Activated T-cell treated with anti-CD3 and anti-CD28 coated beads, Interleukin-2, amount 50 U/mL, for 4 hours (primary cell): ENCODE measurements around the gene MDK. TPM values are rescaled to one million over a fixed set of nuclear protein-coding genes. Genes with fewer than 3 reads are reported as not detected.

ENCODE experiments used
- ATAC-seq, 2 donors: fragments of 200-7000 bp; cut with Tn5 transposase; one replicate each; pipeline ENCODE4 v1.10.0; 2021
- DNase-seq: peaks from one replicate; pipeline ENCODE4 v3.0.0-alpha.2; 2020
- H3K27me3 Mint-ChIP-seq: one replicate; pipeline ENCODE4 v1.8.0; 2021; ENCODE audit warnings: low read depth, mixed read lengths
- H3K36me3 Mint-ChIP-seq: one replicate; pipeline ENCODE4 v1.8.0; 2022; ENCODE audit warnings: mixed read lengths; ENCODE audit not compliant: insufficient read depth
- H3K4me1 Mint-ChIP-seq: one replicate; pipeline ENCODE4 v1.8.0; 2021; ENCODE audit warnings: low read depth, mixed read lengths
- H3K4me3 Mint-ChIP-seq: one replicate; pipeline ENCODE4 v1.8.0; 2021; ENCODE audit warnings: mild to moderate bottlenecking, moderate library complexity, mixed read lengths
- H3K9me3 Mint-ChIP-seq: one replicate; pipeline ENCODE4 v1.8.0; 2021; ENCODE audit warnings: mixed read lengths
- total RNA-seq, 3 donors: library from RNA; stranded (reverse); gene quantifications; one replicate each; pipeline ENCODE4 v1.2.1, GENCODE V29; 2021

Gene MDK, protein sequence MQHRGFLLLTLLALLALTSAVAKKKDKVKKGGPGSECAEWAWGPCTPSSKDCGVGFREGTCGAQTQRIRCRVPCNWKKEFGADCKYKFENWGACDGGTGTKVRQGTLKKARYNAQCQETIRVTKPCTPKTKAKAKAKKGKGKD
- total RNA-seq = 1 to 10 TPM; 2.1 to 3.0 (median 2.9) TPM

GRCh38 chr11:46381048-46381818 lies at the start of gene MDK:
MDK (plus strand) TSS chr11:46381669; CDS start chr11:46382058, 389 bp downstream.
- no peaks in the 10 kb centered on the region for H3K9me3 Mint-ChIP-seq
- H3K4me1 Mint-ChIP-seq = peaks cover 7% of the 10 kb centered on the region
- DNase-seq = no peak
- H3K27me3 Mint-ChIP-seq = peaks cover 31% of the 10 kb centered on the region
- peaks cover 13% of the 10 kb centered on the region for H3K36me3 Mint-ChIP-seq
- peak within 1 kb of the TSS; percentile 75 for H3K4me3 Mint-ChIP-seq
- ATAC-seq = peak; percentile 8 to 18

GRCh38 chr11:46332093-46332567 lies 49.3 kb upstream of the MDK start:
- Mint-ChIP-seq H3K4me1 (peaks cover 62% of the 10 kb centered on the region), H3K4me3 (peak overlapping the region; percentile 77), H3K36me3 (no peaks in the 10 kb centered on the region), H3K27me3 (peaks cover 3% of the 10 kb centered on the region), H3K9me3 (no peaks in the 10 kb centered on the region)
- DNase-seq = no peak
- no peak for ATAC-seq

DNA sequence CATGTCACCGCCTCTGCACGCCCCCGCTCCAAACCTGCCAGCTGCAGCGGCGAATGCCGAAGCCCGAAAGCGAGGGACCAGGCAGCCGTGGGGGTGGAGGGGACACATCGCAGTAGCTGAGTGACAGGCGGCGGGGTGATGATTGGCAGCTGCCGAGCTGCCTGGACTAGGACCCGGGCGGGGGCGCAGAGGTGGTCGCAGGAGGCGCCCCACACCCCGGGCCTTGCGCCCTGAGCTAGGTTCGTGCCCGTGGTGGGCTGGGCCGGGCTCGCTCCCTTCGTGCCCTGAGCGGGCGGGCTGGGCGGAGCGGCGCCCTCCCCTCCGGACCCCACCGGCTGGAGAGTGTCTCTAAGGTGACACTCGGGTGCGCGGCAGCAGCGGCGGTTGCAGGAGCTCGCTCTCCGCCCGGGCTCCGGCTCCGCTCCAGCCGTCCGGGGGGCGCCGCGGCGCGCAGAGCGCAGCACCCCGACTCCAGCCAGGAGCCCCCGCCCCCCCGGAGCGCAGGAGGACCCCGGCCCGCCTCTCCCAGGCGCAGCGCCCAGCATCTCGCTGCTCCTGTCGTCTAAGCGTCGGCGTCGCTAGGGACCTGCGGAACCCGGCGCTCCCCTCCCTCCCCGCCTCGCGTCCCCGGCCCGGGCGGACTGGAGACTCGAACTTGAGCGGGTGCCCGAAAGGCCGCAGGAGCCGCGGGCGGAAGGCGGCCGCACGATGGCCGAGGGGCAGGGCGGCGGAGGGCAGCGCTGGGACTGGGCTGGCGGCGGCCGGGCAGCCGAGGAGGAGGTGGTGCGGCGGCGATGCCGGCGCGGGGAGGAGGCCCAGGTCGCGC lies 48.7 kb upstream of the MDK start:
- Mint-ChIP-seq H3K27me3 (peaks cover 3% of the 10 kb centered on the region), H3K4me3 (peak overlapping the region; percentile 77), H3K9me3 (no peaks in the 10 kb centered on the region), H3K4me1 (peaks cover 66% of the 10 kb centered on the region), H3K36me3 (no peaks in the 10 kb centered on the region)
- DNase-seq (peak; percentile 67), ATAC-seq (peak; percentile 45 to 51)

DNA sequence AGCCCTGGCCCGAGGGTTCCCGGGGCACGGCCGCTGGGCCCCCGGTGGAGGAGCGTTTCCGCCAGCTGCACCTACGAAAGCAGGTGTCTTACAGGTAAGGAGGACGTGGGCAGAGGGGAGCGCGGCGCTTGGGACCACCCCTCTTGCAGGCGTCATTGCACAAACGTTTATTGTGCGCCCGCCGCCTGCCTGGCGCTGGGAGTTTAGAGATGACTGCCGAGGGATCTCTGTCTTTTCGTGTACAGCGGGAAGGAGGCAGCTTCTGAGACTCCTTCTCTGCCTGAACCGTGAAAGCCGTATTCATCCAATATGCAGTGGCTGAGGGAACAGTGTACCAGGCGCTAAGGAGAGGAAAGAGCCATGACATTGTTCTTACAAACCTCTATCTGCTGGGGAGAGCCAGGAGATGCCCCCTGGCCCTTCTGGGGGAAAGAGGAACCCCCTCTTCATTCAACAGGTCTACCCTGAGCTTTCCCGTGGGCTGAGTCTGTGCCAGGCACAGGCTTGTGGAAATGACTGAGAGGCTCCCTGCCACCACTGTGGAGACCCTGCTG lies 48.0 kb upstream of the MDK start:
- ATAC-seq (peak; percentile 10 to 13), DNase-seq (no peak)
- H3K4me1 Mint-ChIP-seq = peaks cover 69% of the 10 kb centered on the region
- H3K36me3 Mint-ChIP-seq = no peaks in the 10 kb centered on the region
- H3K4me3 Mint-ChIP-seq = peak overlapping the region; percentile 77
- peaks cover 3% of the 10 kb centered on the region for H3K27me3 Mint-ChIP-seq
- H3K9me3 Mint-ChIP-seq = no peaks in the 10 kb centered on the region

GRCh38 chr11:46334211-46334610 lies 47.3 kb upstream of the MDK start:
- no peak for DNase-seq
- H3K4me1 Mint-ChIP-seq = peaks cover 76% of the 10 kb centered on the region
- H3K27me3 Mint-ChIP-seq = peaks cover 3% of the 10 kb centered on the region
- no peaks in the 10 kb centered on the region for H3K9me3 Mint-ChIP-seq
- no peaks in the 10 kb centered on the region for H3K36me3 Mint-ChIP-seq
- ATAC-seq = no peak
- peak overlapping the region; percentile 77 for H3K4me3 Mint-ChIP-seq

DNA sequence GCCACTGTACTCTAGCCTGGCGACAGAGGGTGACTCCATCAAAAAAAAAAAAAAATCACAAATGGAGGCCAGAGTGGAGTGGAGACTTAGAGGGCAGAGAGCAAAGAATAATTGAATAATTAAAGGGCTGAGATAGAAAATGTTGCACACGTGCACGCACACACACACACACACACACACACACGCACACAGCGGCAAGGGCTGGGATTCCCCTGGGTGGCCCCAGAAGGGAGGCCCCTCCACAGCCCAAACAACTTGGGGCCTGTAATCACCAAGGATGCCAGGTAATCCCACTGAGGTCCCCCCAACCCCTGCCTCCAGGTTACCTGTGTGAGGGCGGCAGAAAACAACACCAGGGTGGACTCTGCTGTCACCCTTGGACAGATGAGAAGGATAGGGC lies 46.2 kb upstream of the MDK start:
- Mint-ChIP-seq H3K9me3 (no peaks in the 10 kb centered on the region), H3K36me3 (no peaks in the 10 kb centered on the region), H3K27me3 (peaks cover 3% of the 10 kb centered on the region), H3K4me1 (peaks cover 74% of the 10 kb centered on the region), H3K4me3 (no peak overlapping the region)
- DNase-seq = no peak
- no peak for ATAC-seq

DNA sequence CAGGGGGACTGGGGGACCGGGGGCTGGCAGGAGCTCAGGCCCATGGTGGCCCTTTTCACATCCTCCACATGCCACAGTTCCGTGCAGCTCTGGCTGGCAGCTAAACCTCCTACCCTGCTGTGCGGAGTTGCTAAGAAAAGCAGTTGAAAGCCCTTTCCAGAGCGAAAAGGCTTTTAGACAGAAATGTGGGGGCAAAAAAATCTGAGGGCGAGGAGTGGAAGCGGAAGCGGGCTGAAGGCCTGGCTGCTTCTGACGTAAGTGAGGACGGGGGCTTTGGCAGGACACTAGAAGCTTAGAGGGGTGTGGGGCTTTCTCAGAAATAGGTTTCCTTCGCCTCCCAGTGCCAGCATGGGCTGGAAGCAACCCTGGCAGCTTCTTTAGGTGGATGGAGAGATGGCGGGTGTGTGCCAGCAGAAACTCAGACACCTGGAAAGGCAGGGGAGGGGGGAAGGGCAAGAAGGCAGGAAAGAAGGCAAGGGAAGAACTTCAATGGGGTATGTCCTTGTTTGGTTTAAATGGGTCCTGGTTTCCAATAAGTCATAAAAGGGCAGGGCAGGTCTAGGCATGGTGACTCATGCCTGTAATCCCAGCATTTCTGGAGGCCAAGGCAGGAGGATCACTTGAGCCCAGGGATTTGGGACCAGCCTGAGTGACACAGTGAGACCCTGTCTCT lies 45.4 kb upstream of the MDK start:
- no peak for ATAC-seq

DNA sequence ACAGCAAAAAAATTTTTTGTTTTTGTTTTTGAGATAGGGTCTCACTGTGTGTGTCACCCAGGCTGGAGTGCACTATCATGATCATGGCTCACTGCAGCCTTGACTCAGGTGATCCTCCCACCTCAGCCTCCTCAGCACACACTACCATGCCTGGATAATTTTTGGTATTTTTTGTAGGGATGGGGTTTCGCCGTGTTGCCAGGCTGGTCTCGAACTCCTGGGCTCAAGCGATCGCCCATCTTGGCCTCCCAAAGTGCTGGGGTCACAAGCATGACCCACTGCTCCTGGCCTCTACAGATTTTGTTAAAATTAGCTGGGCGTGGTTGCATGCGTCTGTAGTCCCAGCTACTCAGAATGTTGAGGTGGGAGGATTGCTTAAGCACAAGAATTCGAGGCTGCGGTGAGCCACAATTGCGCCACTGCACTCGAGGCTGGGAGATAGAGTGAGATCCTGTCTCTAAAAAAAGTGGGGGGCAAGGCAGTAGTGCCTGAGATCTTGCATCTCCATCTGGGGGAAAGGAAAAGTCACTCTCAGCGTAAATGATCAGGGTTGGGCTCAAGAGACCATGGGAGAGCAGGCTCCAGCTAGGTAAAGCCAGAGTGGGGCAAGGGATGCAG lies 44.8 kb upstream of the MDK start:
- Mint-ChIP-seq H3K4me1 (peaks cover 66% of the 10 kb centered on the region), H3K27me3 (peaks cover 1% of the 10 kb centered on the region), H3K4me3 (no peak overlapping the region), H3K36me3 (no peaks in the 10 kb centered on the region), H3K9me3 (no peaks in the 10 kb centered on the region)
- no peak for DNase-seq
- no peak for ATAC-seq

More for the DNA sequence above, 45.4 kb upstream of the MDK start:
- peaks cover 3% of the 10 kb centered on the region for H3K27me3 Mint-ChIP-seq
- H3K9me3 Mint-ChIP-seq = no peaks in the 10 kb centered on the region
- H3K4me3 Mint-ChIP-seq = no peak overlapping the region
- H3K4me1 Mint-ChIP-seq = peaks cover 66% of the 10 kb centered on the region
- no peak for DNase-seq
- H3K36me3 Mint-ChIP-seq = no peaks in the 10 kb centered on the region

GRCh38 chr11:46337626-46338345 lies 43.7 kb upstream of the MDK start:
- no peak overlapping the region for H3K4me3 Mint-ChIP-seq
- peaks cover 1% of the 10 kb centered on the region for H3K27me3 Mint-ChIP-seq
- H3K4me1 Mint-ChIP-seq = peaks cover 68% of the 10 kb centered on the region
- no peaks in the 10 kb centered on the region for H3K36me3 Mint-ChIP-seq
- no peak for DNase-seq
- ATAC-seq = no peak
- H3K9me3 Mint-ChIP-seq = no peaks in the 10 kb centered on the region

- ATAC-seq = no peak
- no peak overlapping the region for H3K4me3 Mint-ChIP-seq
- no peaks in the 10 kb centered on the region for H3K27me3 Mint-ChIP-seq
- peaks cover 72% of the 10 kb centered on the region for H3K4me1 Mint-ChIP-seq
- H3K36me3 Mint-ChIP-seq = no peaks in the 10 kb centered on the region
- no peaks in the 10 kb centered on the region for H3K9me3 Mint-ChIP-seq
- no peak for DNase-seq
Measured at GRCh38 chr11:46338636-46338987, 42.9 kb upstream of the MDK start.

- no peaks in the 10 kb centered on the region for H3K36me3 Mint-ChIP-seq
- no peak overlapping the region for H3K4me3 Mint-ChIP-seq
- DNase-seq = no peak
- H3K27me3 Mint-ChIP-seq = no peaks in the 10 kb centered on the region
- peaks cover 72% of the 10 kb centered on the region for H3K4me1 Mint-ChIP-seq
- no peaks in the 10 kb centered on the region for H3K9me3 Mint-ChIP-seq
- no peak for ATAC-seq
Measured at GRCh38 chr11:46338988-46339666, 42.3 kb upstream of the MDK start.

DNA sequence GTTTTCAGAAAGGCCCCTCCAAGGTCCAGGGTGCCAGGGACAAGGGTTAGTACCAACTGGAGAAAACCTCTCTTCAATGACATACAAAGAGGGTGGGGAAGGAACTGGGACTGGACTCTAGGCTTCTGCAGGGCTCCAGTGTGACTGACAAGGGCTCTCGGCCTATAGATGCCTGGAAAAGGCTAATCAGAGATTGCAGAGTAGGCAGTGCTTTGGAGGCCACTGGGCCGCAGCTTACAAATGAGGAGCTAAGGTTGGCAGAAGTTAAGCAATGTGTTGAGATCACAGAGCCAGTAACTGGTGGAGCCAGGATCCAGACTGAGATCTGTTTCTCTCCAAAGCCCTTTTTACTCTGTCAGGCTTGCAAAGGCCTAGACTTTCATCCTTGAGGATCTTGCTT lies 41.7 kb upstream of the MDK start:
- DNase-seq (no peak), ATAC-seq (no peak)
- Mint-ChIP-seq H3K27me3 (no peaks in the 10 kb centered on the region), H3K4me1 (peaks cover 72% of the 10 kb centered on the region), H3K4me3 (no peak overlapping the region), H3K9me3 (no peaks in the 10 kb centered on the region), H3K36me3 (no peaks in the 10 kb centered on the region)

DNA sequence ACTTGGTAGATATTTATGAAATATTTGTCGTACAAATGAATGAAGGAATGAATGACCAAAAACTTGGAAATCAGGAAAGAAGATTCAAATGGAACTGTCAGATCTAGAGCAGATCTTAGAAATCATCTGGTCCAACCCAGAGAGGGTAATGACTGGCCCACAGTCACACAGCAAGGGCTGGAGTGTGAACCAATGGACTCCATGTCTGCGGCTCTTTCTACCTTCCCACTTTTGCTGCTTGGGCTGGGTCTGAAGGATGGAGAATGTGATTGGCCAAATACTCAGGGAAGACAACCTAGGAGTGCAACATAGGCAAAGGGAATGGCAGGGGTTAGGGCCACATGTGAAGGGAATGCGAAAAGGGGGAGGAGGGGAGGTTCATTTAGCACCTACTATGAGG lies 40.0 kb upstream of the MDK start:
- Mint-ChIP-seq H3K4me1 (peaks cover 76% of the 10 kb centered on the region), H3K36me3 (no peaks in the 10 kb centered on the region), H3K4me3 (no peak overlapping the region), H3K27me3 (no peaks in the 10 kb centered on the region), H3K9me3 (no peaks in the 10 kb centered on the region)
- ATAC-seq = no peak
- DNase-seq = no peak
